Measurements from ENCODE around the gene TMEM45B.

GRCh38 chr11:129855086-129855485 is 39.4 kb downstream of the TMEM45B start:
- no peak for TF ChIP-seq CTCF (IDR thresholded peaks at IDR 0.05; ENCODE audit: low read depth, low read length)
- TF ChIP-seq MYC (IDR thresholded peaks at IDR 0.05; ENCODE audit: low read depth, low read length) = no peak
